ENCODE data around the gene PHLDB1.

Gene PHLDB1

GRCh38 chr11:118622376-118623268 lies 15.2 kb downstream of the PHLDB1 start:
- DNase-seq, result no peak

- DNase-seq, result no peak
Measured at GRCh38 chr11:118623269-118623655, 15.8 kb downstream of the PHLDB1 start.

- no peak for DNase-seq
Measured at GRCh38 chr11:118625036-118625690, 17.7 kb downstream of the PHLDB1 start.

GRCh38 chr11:118625976-118626375 lies 18.6 kb downstream of the PHLDB1 start:
- no peak for DNase-seq

- DNase-seq, result no peak
Measured at GRCh38 chr11:118627566-118627965, 20.2 kb downstream of the PHLDB1 start.

- no peak for DNase-seq
Measured at GRCh38 chr11:118628031-118628430, 20.6 kb downstream of the PHLDB1 start.

- DNase-seq, result no peak
Measured at GRCh38 chr11:118628432-118628831, 21.0 kb downstream of the PHLDB1 start.

GRCh38 chr11:118628861-118629549 lies 21.6 kb downstream of the PHLDB1 start:
- no peak for DNase-seq

- DNase-seq, result no peak
Measured at GRCh38 chr11:118629761-118630661, 22.6 kb downstream of the PHLDB1 start.

GRCh38 chr11:118631142-118631909 lies 23.9 kb downstream of the PHLDB1 start:
- DNase-seq, result no peak

- no peak for DNase-seq
Measured at GRCh38 chr11:118632577-118633318, 25.3 kb downstream of the PHLDB1 start.

- DNase-seq, result no peak
Measured at GRCh38 chr11:118633319-118633690, 25.9 kb downstream of the PHLDB1 start.

- no peak for DNase-seq
Measured at GRCh38 chr11:118633979-118634378, 26.6 kb downstream of the PHLDB1 start.

- DNase-seq, result peak in 1 of 2 donors; percentile 21
Measured at GRCh38 chr11:118634431-118635236, 27.2 kb downstream of the PHLDB1 start.

GRCh38 chr11:118635237-118635591 lies 27.8 kb downstream of the PHLDB1 start:
- no peak for DNase-seq

- DNase-seq, result no peak
Measured at GRCh38 chr11:118635642-118636041, 28.2 kb downstream of the PHLDB1 start.

GRCh38 chr11:118636569-118637290 lies 29.3 kb downstream of the PHLDB1 start:
- DNase-seq, result no peak

GRCh38 chr11:118638726-118639125 lies 31.3 kb downstream of the PHLDB1 start:
- no peak for DNase-seq

GRCh38 chr11:118639899-118640298 lies 32.5 kb downstream of the PHLDB1 start:
- no peak for DNase-seq

Data from CD4-positive, alpha-beta T cell treated with Interferon alpha-2 for 1 hour (primary cell).